G401 (cell line): ENCODE measurements around the gene PGRMC2. TPM values are rescaled to one million over a fixed set of nuclear protein-coding genes. Genes with fewer than 3 reads are reported as not detected.
A peak's percentile ranks its signal among the peaks of the same experiment; 100 is the strongest.
"Not testable (repeated sequence)": the region's sequence is repeated elsewhere in the genome, so short reads cannot be mapped to it uniquely, and the experiment has no call there.

Experiments
- DNase-seq: peaks from one replicate; pipeline ENCODE4 v3.0.0-alpha.2; 2015; ENCODE audit warnings: low spot score
- in situ Hi-C: cut with HindIII; loops from 2 replicates; pipeline ENCODE4 v1.10.0; 2016; ENCODE audit warnings: low sequenced_read_pairs, mixed read lengths
- total RNA-seq: library from RNA; depleted of rRNA; stranded (reverse); fragments of >200 nt; shearing (Covaris generic); gene quantifications from 2 replicates; pipeline ENCODE4 v1.2.3, GENCODE V29; 2014

PGRMC2 gene
- total RNA-seq, 1 experiment from 2014 or later, result 58.6 TPM

- in situ Hi-C loops, result no loop called here
- no peak for DNase-seq
Observed at GRCh38 chr4:128279624-128280225, 7.9 kb downstream of the PGRMC2 start.

GRCh38 chr4:128277856-128278255 is 9.8 kb downstream of the PGRMC2 start:
- peak; percentile 88 for DNase-seq
- in situ Hi-C loops, result no loop called here

GRCh38 chr4:128275346-128275745 is 12.3 kb downstream of the PGRMC2 start:
- DNase-seq, result no peak
- in situ Hi-C loops, result no loop called here

DNA sequence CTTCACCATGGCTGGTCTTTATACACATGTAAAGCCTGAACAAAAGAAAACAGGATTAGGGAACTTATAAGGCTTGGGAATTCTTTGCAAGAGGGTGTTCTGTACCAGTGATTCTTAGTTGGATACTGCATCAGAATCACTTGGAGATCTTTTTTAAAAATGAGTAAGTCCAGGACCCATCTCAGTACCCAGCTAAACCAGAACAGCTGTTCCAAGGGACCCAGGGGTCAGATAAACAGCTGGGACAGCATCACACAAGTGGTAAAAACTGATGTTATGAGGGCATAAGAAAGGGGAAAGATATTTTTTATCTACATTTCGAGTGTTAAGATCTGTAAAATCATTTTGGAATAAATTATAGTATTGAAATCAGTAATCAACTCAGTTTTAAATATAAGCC is 16.1 kb downstream of the PGRMC2 start:
- in situ Hi-C loops, result no loop called here
- DNase-seq, result no peak

GRCh38 chr4:128268970-128269369 is 18.6 kb downstream of the PGRMC2 start:
- in situ Hi-C loops, result no loop called here

GRCh38 chr4:128267745-128268144 is 19.9 kb downstream of the PGRMC2 start:
- no peak for DNase-seq
- in situ Hi-C loops, result no loop called here

More at GRCh38 chr4:128268970-128269369, 18.6 kb downstream of the PGRMC2 start:
- no peak for DNase-seq

GRCh38 chr4:128267171-128267570 is 20.4 kb downstream of the PGRMC2 start:
- in situ Hi-C loops, DNase-seq: not testable (repeated sequence)

DNA sequence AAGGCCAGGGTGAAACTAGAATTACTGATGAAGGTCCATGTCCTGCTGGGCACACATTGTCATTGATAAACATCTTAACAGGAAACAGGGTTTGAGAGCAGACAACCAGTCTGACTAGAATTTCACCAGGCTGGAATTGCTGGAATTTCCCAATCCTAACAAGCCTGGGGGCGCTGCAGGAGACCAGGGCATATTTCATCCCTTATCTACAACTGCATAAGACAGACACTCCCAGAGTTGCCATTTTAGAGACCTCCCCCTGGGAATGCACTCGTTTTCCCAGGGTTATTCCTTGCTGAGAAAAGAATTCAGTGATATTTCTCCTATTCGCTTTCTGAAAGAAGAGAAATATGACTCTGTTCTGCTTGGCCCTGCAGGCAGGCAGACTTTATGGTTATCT is 22.1 kb downstream of the PGRMC2 start:
- in situ Hi-C loops, DNase-seq: not testable (repeated sequence)

DNA sequence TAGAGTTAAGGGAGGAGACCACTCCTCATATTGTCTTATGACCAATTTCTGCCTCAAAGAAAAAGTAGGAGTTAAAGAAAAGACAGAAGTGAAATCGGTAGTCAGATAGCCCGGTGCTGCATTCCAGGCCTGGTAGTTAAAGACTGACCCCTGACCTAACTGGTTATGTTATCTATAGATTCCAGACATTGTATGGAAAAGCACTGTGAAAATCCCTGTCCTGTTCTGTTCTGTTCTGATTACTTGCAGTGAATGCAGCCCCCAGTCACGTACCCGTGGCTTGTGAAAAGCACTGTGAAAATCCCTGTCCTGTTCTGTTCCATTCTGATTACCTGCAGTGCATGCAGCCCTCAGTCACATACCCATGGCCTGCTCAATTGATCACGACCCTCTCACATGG is 27.7 kb downstream of the PGRMC2 start:
- in situ Hi-C loops, DNase-seq: not testable (repeated sequence)

DNA sequence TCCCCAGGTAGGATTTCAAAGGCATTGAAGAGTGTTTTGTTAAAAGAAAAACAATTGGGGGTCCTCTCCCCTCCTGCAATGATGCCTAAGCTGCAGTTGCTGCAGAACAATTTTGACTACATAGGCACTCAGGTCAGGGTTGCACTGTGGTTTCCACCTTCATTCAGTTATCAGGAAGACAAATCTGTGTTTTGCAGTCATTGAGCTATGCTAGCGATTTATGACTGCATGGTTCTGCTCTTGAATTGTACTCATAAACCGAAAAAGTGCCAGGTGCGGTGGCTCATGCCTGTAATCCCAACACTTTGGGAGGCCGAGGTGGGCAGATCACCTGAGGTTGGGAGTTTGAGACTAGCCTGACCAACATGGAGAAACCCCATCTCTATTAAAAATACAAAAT is 29.4 kb downstream of the PGRMC2 start:
- DNase-seq, in situ Hi-C loops: not testable (repeated sequence)

GRCh38 chr4:128256539-128256938 is 31.1 kb downstream of the PGRMC2 start:
- no peak for DNase-seq
- in situ Hi-C loops, result no loop called here

DNA sequence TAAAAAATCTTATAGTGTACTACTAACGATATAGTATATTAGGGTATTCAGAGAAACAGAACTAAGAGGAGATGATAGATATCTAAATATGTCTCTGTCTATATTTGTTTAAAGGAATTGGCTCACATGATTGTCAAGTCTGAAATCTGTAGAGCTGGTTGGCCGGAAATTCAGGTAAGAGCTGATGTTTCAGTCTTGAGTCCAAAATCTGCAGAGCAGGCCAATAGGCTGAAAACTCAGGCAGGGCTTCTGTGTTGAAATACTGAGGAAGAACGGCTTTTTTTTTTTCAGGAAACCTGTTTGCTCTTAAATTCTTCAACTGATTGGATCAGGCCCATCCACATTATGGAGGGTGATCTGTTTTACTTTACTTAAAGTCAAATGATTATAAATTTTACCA is 31.7 kb downstream of the PGRMC2 start:
- no peak for DNase-seq
- in situ Hi-C loops, result no loop called here

DNA sequence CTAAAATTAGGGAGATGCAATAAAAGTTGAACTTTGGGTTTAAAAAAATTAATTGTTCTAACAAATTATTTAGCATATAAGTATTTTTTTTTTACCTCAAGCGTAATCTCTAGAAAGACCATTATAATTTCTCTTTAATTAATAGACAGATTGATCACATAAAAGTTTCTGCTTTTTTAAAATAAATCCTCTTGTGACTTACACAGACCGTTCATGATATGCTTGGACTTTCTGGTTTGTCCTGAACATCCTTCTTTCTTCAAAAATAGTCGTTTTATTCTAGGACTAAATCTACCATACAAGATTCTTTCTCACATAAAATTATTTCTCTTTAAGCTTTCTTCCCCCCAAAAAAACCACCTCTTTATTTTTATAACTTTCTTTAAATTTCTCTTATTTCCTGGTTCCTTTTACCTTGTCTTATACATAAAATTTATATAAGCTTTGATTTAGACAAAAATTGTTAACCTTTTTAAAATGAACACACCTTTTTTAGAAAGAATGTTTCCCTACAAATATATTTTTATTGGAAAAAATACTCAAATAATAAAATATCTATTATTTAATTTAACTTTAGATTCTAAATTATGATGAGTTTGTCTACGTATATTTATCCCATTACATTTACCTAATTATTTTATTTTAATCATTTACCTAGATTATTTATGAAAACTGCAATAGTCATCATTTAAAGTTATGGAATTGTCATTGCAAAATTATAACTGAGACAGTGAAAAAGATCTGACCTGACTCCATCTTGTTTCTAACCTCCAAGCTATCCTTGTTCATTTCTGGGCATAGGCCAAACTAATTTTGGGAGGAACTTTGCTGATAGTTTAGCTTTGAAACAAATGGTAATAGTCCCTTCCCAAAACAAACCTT is 37.6 kb downstream of the PGRMC2 start:
- in situ Hi-C loops, result no loop called here
- no peak for DNase-seq

- no peak for DNase-seq
- in situ Hi-C loops, result no loop called here
Observed at GRCh38 chr4:128247906-128248305, 39.7 kb downstream of the PGRMC2 start.

DNA sequence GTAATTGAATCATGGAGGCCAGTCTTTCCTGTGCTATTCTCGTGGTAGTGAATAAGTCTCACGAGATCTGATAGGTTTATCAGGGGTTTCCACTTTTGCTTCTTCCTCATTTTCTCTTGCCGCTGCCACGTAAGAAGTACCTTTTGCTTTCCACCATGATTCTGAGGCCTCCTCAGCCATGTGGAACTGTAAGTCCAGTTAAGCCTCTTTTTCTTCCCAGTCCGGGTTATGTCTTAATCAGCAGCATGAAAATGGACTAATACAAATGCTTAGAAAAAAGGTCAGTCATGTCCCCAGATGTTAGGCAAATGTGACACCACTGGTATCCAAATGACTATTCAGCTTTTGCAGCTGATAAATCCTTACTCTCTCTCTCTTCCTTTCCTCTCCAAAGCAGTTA is 42.2 kb downstream of the PGRMC2 start:
- DNase-seq, in situ Hi-C loops: not testable (repeated sequence)

DNA sequence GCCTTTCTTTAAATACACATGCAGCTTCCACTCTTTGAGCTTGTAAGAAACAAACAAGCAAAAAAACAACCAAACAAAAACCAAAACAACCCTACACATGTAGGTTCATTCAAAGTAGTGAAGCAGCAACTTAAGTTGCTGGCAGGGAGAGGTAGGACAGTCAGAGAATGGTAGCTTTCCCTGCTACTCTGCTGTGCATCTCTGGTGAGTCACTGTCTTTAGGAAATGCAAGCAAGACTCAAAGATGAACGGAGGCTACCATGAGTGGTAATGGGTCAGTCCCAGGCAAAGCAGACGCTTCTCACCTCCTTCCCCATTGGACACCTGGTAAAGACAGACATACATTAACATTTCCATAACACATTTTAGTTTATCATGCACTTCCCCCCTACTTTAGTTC is 43.2 kb downstream of the PGRMC2 start:
- in situ Hi-C loops, result no loop called here
- no peak for DNase-seq

GRCh38 chr4:128242601-128243000 is 45.0 kb downstream of the PGRMC2 start:
- DNase-seq, result no peak
- in situ Hi-C loops, result no loop called here

- in situ Hi-C loops, result no loop called here
- no peak for DNase-seq
Observed at GRCh38 chr4:128241981-128242380, 45.6 kb downstream of the PGRMC2 start.

GRCh38 chr4:128241425-128241913 is 46.1 kb downstream of the PGRMC2 start:
- in situ Hi-C loops, result no loop called here
- peak; percentile 84 for DNase-seq

- in situ Hi-C loops, result no loop called here
Observed at GRCh38 chr4:128241019-128241418, 46.6 kb downstream of the PGRMC2 start.

More at GRCh38 chr4:128241019-128241418, 46.6 kb downstream of the PGRMC2 start:
- DNase-seq, result no peak
